GM18526 (cell line): Measurements from ENCODE around the gene AFAP1.

Experiments used
- POLR2A ChIP-seq: IDR thresholded peaks from 3 replicates; pipeline ENCODE4 v1.6.1; 2011; ENCODE audit not compliant: insufficient read length; ENCODE audit errors: extremely low read depth

AFAP1 gene

DNA sequence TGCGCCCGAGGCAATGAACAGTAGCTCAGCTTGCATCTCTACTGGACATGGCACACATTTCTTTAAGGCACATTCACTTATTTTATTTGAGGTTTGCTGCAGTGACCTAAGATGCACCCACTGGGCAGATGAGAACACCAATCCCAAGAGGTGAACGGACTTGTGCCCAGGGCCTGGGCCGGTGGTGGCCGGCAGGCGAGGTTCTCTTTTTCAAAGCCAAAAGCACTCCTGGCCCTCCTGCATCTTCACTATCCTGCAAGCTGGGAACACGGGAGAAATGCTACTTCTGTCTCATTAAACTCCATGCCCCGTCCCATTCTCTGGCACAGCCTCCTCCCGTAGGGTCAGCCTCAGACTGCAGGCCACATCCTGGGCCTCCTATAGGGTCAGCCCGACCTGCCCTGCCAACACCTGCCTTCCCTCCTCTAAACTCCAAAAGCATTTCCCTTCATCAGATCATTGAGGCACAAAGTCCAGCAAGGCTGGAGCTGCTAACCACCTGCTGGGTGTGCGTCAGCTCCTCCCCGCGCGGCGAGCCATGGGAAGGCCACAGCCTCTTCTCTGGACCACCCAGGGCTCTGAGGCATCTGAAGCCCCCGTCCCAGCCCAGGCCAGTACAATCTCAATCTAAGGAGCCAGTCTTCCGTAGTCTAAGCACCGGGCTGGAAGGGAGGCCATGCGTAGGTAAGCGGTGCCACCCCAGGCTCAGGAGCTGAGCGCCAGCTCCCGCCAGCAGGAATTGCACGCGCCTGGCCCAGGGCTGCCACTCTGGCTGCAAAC lies 166.1 kb downstream of the AFAP1 start:
- TF ChIP-seq POLR2A, result no peak

DNA sequence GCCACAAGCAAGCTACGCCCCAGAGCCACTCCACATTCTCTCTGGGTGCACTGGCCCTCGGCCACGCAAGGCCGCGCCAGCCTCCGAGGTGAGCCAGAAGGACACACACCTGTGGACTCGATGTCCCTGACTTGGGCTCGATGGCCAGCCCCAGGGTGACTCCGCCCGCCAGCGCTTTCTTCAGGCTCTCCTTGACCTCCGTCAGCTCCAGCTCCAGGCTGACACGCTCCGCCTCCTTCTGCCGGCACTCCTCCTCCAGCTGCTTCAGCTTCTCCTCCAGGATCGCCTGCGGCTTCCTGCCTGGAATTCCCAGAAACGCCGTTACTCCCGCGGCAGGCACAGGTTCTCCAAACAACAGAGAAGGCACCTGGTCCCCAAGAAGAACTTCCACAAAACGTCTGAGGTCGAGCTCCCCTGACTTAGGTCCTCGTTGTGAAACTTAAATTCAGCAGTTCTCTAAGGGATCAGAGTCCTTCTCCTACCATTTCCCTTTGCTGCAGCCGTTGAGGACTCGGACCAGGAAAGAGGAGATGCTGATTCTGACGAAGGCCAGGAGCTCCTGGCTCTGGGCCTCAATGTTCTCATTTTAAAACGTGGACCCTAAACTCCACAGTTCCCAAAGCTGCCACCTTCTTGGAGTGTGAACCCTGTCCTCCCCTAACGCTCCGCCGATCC lies 166.8 kb downstream of the AFAP1 start:
- no peak for TF ChIP-seq POLR2A

- no peak for TF ChIP-seq POLR2A
These were observed 167.8 kb downstream of the AFAP1 start for GRCh38 chr4:7771541-7772507.

- no peak for TF ChIP-seq POLR2A
These were observed 168.6 kb downstream of the AFAP1 start for GRCh38 chr4:7771056-7771455.

- no peak for TF ChIP-seq POLR2A
These were observed 169.2 kb downstream of the AFAP1 start for GRCh38 chr4:7770224-7771050.

GRCh38 chr4:7769396-7770223 lies 170.1 kb downstream of the AFAP1 start:
- no peak for TF ChIP-seq POLR2A

DNA sequence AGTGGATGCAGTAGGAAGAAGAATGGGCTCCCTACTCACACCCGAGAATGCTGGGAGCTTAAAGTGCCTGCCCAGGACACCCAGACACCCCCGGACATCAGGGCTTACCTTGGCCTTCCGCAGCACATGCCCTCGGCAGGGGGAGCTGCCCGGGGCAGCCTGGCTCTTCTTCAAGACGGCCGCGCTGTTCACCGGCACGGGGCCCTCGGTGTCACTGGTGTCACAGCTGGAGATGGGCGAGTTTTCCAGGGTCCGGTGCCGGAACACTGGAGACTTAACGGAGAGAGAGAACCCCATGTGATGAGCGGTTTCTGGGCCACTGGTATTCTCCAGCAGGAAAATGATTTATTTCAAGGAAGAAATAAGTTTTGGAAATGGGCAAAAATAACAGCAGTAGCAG lies 170.9 kb downstream of the AFAP1 start:
- TF ChIP-seq POLR2A, result no peak

DNA sequence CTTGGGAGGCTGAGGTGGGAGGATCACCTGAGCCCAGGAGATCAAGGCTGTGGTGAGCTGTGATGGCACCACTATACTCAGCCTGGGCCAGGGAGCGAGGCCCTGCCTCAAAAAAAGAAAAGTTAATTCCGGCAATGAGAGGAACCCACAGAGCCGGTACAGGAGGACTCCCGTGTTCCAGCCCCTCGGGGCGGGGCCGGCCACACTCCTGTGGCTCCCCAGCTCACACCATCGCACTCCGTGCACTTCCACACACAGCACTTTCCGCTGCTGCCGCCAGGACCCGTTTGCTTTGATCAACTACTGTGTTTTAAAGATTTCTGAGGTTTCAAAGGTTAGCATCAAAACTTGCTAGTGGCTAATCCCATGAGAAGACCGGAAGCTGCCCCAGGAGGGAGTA lies 171.7 kb downstream of the AFAP1 start:
- TF ChIP-seq POLR2A, result no peak

GRCh38 chr4:7767526-7767925 lies 172.1 kb downstream of the AFAP1 start:
- no peak for TF ChIP-seq POLR2A

DNA sequence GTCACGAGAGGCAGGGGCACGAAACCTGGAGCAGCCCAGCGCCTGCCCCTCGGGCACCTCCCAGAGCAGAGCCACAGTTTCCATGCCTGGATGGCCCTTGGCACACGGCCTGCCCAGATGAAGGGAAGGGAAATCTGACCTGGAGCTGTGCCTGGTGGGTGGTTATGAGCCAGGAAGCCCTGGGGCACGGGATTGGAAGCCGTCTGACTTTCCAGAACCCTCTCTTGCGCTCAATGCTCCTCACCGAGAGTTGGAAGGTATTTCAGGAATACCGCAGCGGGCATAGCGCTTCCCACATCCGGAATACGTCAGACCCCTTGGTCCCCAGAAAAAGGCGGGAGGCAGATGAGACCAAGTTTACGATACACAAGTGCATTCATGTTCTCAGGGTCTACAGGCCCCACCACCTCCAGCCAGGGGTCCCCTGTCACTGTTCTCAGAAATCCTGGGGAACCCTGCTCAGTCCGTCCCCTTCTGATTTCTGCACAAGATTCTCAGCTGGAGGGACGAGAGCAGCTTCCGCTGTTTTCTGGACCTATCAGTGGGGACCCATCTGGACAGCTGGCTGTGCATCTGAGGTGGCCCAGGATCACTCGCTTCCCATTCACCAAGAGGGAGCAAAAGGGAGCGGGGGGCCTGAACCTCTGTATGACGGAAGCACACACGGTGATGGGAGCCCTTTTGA lies 172.9 kb downstream of the AFAP1 start:
- TF ChIP-seq POLR2A, result no peak

GRCh38 chr4:7766086-7766485 lies 173.6 kb downstream of the AFAP1 start:
- no peak for TF ChIP-seq POLR2A

- TF ChIP-seq POLR2A, result no peak
These were observed 174.0 kb downstream of the AFAP1 start for GRCh38 chr4:7765666-7766065.

DNA sequence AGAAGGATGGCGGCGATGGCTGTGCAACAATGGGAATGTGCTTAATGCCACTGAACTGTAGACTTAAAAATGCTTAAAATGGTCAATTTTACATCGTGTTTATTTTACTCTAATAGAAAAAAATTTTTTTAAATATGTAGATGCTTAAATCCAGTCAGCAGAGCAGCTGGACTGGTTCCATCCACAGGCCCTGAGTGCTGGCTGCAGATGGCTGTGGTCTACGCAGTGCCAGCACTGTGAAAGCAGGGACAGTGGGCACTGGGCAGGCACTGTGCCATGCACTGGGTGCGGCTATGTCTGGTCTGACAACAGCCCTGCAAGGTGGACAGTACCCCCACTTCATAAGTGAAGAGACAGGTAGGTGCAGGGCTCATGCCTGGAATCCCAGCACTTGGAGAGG lies 175.2 kb downstream of the AFAP1 start:
- no peak for TF ChIP-seq POLR2A
